ENCODE results near the gene RASGEF1C.
"Not testable (repeated sequence)": the region's sequence is repeated elsewhere in the genome, so short reads cannot be mapped to it uniquely, and the experiment has no call there.

Gene RASGEF1C

GRCh38 chr5:180210961-180211760 is 2.1 kb upstream of the RASGEF1C start:
- Histone ChIP-seq H2AFZ (ENCODE audit: low read depth) (no peak overlapping the region), H3K4me3 (IDR thresholded peaks at IDR 0.05; ENCODE audit: insufficient read depth, low read depth, low read length) (no peak overlapping the region), H3K27me3 (ENCODE audit: insufficient read depth, low read depth) (no peaks in the 10 kb centered on the region), H4K20me1 (ENCODE audit: insufficient read depth) (no peaks in the 10 kb centered on the region), H3K79me2 (ENCODE audit: insufficient read depth, low read depth) (no peaks in the 10 kb centered on the region), H3K4me1 (ENCODE audit: low read depth, poor library complexity, severe bottlenecking) (no peaks in the 10 kb centered on the region), H3K27ac (no peak overlapping the region), H3K9ac (no peak overlapping the region), H3K36me3 (ENCODE audit: insufficient read depth) (no peaks in the 10 kb centered on the region), H3K4me2 (no peak overlapping the region)
- TF ChIP-seq CTCF (conservative IDR thresholded peaks at IDR 0.05; ENCODE audit: low read depth, low read length) = no peak

- not testable (repeated sequence) for H3K4me3 ChIP-seq (IDR thresholded peaks at IDR 0.05; ENCODE audit: insufficient read depth, low read depth, low read length)
Measured at GRCh38 chr5:180210077-180210476, 1.1 kb upstream of the RASGEF1C start.

GRCh38 chr5:180208435-180209081 is 453 bp downstream of the RASGEF1C start:
- Histone ChIP-seq H3K4me1 (ENCODE audit: low read depth, poor library complexity, severe bottlenecking) (no peaks in the 10 kb centered on the region), H3K27me3 (ENCODE audit: insufficient read depth, low read depth) (no peaks in the 10 kb centered on the region), H3K4me2 (peak overlapping the region; percentile 45; the same call in 1 of the 2 replicates), H3K4me3 (IDR thresholded peaks at IDR 0.05; ENCODE audit: insufficient read depth, low read depth, low read length) (no peak overlapping the region), H3K79me2 (ENCODE audit: insufficient read depth, low read depth) (no peaks in the 10 kb centered on the region), H2AFZ (ENCODE audit: low read depth) (peak overlapping the region; percentile 26; the same call in 1 of the 2 replicates), H3K9ac (no peak overlapping the region), H4K20me1 (ENCODE audit: insufficient read depth) (no peaks in the 10 kb centered on the region), H3K27ac (no peak overlapping the region), H3K36me3 (ENCODE audit: insufficient read depth) (no peaks in the 10 kb centered on the region)
- no peak for TF ChIP-seq CTCF (conservative IDR thresholded peaks at IDR 0.05; ENCODE audit: low read depth, low read length)

More at GRCh38 chr5:180210077-180210476, 1.1 kb upstream of the RASGEF1C start:
- not testable (repeated sequence) for H3K36me3 ChIP-seq (ENCODE audit: insufficient read depth); H3K4me2 ChIP-seq; H3K79me2 ChIP-seq (ENCODE audit: insufficient read depth, low read depth); H2AFZ ChIP-seq (ENCODE audit: low read depth); H3K9ac ChIP-seq; H3K27me3 ChIP-seq (ENCODE audit: insufficient read depth, low read depth); H4K20me1 ChIP-seq (ENCODE audit: insufficient read depth); H3K27ac ChIP-seq; H3K4me1 ChIP-seq (ENCODE audit: low read depth, poor library complexity, severe bottlenecking)

GRCh38 chr5:180208038-180208434 is 975 bp downstream of the RASGEF1C start:
- Histone ChIP-seq H3K79me2 (ENCODE audit: insufficient read depth, low read depth) (no peaks in the 10 kb centered on the region), H3K4me3 (IDR thresholded peaks at IDR 0.05; ENCODE audit: insufficient read depth, low read depth, low read length) (no peak overlapping the region), H3K27me3 (ENCODE audit: insufficient read depth, low read depth) (no peaks in the 10 kb centered on the region), H2AFZ (ENCODE audit: low read depth) (peak overlapping the region; percentile 26; the same call in 1 of the 2 replicates), H3K9ac (no peak overlapping the region), H3K27ac (no peak overlapping the region), H4K20me1 (ENCODE audit: insufficient read depth) (no peaks in the 10 kb centered on the region), H3K4me1 (ENCODE audit: low read depth, poor library complexity, severe bottlenecking) (no peaks in the 10 kb centered on the region), H3K4me2 (peak overlapping the region; percentile 45; the same call in 1 of the 2 replicates), H3K36me3 (ENCODE audit: insufficient read depth) (no peaks in the 10 kb centered on the region)
- no peak for TF ChIP-seq CTCF (conservative IDR thresholded peaks at IDR 0.05; ENCODE audit: low read depth, low read length)

GRCh38 chr5:180207593-180207992 is 1.4 kb downstream of the RASGEF1C start:
- no peaks in the 10 kb centered on the region for H3K79me2 ChIP-seq (ENCODE audit: insufficient read depth, low read depth)
- H4K20me1 ChIP-seq (ENCODE audit: insufficient read depth) = no peaks in the 10 kb centered on the region
- H3K4me1 ChIP-seq (ENCODE audit: low read depth, poor library complexity, severe bottlenecking) = no peaks in the 10 kb centered on the region
- no peaks in the 10 kb centered on the region for H3K36me3 ChIP-seq (ENCODE audit: insufficient read depth)
- no peaks in the 10 kb centered on the region for H3K27me3 ChIP-seq (ENCODE audit: insufficient read depth, low read depth)
- H3K27ac ChIP-seq = no peak overlapping the region
- H3K4me2 ChIP-seq = no peak overlapping the region
- H3K9ac ChIP-seq = no peak overlapping the region
- no peak overlapping the region for H3K4me3 ChIP-seq (IDR thresholded peaks at IDR 0.05; ENCODE audit: insufficient read depth, low read depth, low read length)
- no peak overlapping the region for H2AFZ ChIP-seq (ENCODE audit: low read depth)
- no peak for TF ChIP-seq CTCF (conservative IDR thresholded peaks at IDR 0.05; ENCODE audit: low read depth, low read length)

All from KMS-11 (cell line).